K562 (cell line): Measurements from ENCODE around the gene PPP1CA. TPM values are rescaled to one million over a fixed set of nuclear protein-coding genes. Genes with fewer than 3 reads are reported as not detected.

ENCODE experiments used
- ATAC-seq: fragments of 200-7000 bp; cut with Tn5 transposase; 3 replicates; pipeline ENCODE4 v1.9.1; 2020; ENCODE audit warnings: moderate library complexity
- BruUV-seq: library from RNA; stranded (reverse); fragments of 400-500 nt; replicated peaks from 2 replicates; lab custom pipeline; 2021; lab: Mats Ljungman, UMichigan
- CTCF ChIA-PET: fragments of 300-600 bp; formaldehyde crosslinking; extraction: SDS; loops from one replicate; lab custom pipeline; 2021; ENCODE audit warnings: low intra/inter-chr PET ratio; lab: Yijun Ruan, JAX
- POLR2A ChIA-PET: fragments of 300-600, 350-650 bp; sonication (Branson Sonifier 250); formaldehyde crosslinking; extraction: SDS; loops from one replicate; lab custom pipeline; 2021; ENCODE audit warnings: antibody characterized with exemption, inconsistent platforms; lab: Yijun Ruan, JAX
- DNase-seq, 4 experiments: peaks; one replicate each; pipeline versions ENCODE4 v3.0.0 to v3.0.0-alpha.2; 2011 to 2018; ENCODE audit warnings: low spot score in 3 of 4, mixed read lengths in 3 of 4; ENCODE audit errors: extremely low read depth in 1 of 4
- FAIRE-seq: peaks from 2 replicates; lab custom pipeline; 2011; peaks lifted over from hg19 to GRCh38; lab: Jason Lieb, UNC
- H2AFZ ChIP-seq: 2 replicates; pipeline ENCODE4 v1.6.0; 2011; ENCODE audit warnings: low read depth, low read length, control low read depth, inconsistent platforms
- H3K27ac ChIP-seq: fragments of 200-600 bp; 3 replicates; pipeline ENCODE4 v1.8.0; 2011; ENCODE audit warnings: low read depth, mild to moderate bottlenecking, control low read depth, inconsistent platforms, low read length, moderate library complexity, mixed read lengths; ENCODE audit errors: extremely low read depth
- H3K27me3 ChIP-seq, 2 experiments: fragments of 300-600 bp in 1 of 2; 2 replicates in 1 of 2; 3 replicates in 1 of 2; pipeline versions ENCODE4 v1.6.0 to v1.8.0; 2011; ENCODE audit warnings: inconsistent platforms in 2 of 2, low read length in 2 of 2, mild to moderate bottlenecking in 1 of 2, mixed read lengths in 1 of 2, moderate library complexity in 1 of 2; ENCODE audit not compliant: control insufficient read depth in 2 of 2, insufficient read depth in 2 of 2
- H3K36me3 ChIP-seq: fragments of 300-600 bp; 3 replicates; pipeline ENCODE4 v1.8.0; 2011; ENCODE audit warnings: mild to moderate bottlenecking, low read length, inconsistent platforms; ENCODE audit not compliant: control insufficient read depth, insufficient read depth
- H3K4me1 ChIP-seq, 2 experiments: fragments of 200-600 bp in 1 of 2; replicated peaks in 1 of 2; 2 replicates in 1 of 2; 3 replicates in 1 of 2; pipeline versions ENCODE4 v1.5.1 to v1.8.0; 2011; ENCODE audit warnings: inconsistent platforms in 2 of 2, low read length in 2 of 2, mild to moderate bottlenecking in 1 of 2, mixed read lengths in 1 of 2, moderate library complexity in 1 of 2; ENCODE audit not compliant: control insufficient read depth in 2 of 2, insufficient read depth in 2 of 2
- H3K4me2 ChIP-seq: 2 replicates; pipeline ENCODE4 v1.6.1; 2011; ENCODE audit warnings: low read length, control low read depth, inconsistent platforms, mixed read lengths; ENCODE audit not compliant: insufficient read depth
- H3K4me3 ChIP-seq: fragments of 200-600 bp; sonication (generic), shearing (Covaris generic); 2 replicates; pipeline ENCODE4 v1.5.1; 2016; ENCODE audit warnings: control low read depth, inconsistent platforms
- H3K79me2 ChIP-seq: fragments of 200-600 bp; 3 replicates; pipeline ENCODE4 v1.8.0; 2011; ENCODE audit warnings: low read length, inconsistent platforms; ENCODE audit not compliant: control insufficient read depth, insufficient read depth
- H3K9ac ChIP-seq, 2 experiments: 2 replicates each; pipeline versions ENCODE4 v1.6.0 to v1.6.1; 2011; ENCODE audit warnings: low read depth in 2 of 2, low read length in 2 of 2, control low read depth in 1 of 2, inconsistent platforms in 1 of 2, mild to moderate bottlenecking in 1 of 2, mixed read lengths in 1 of 2; ENCODE audit not compliant: insufficient read depth in 1 of 2
- H3K9me1 ChIP-seq: one replicate; pipeline ENCODE4 v1.6.0; 2011; ENCODE audit warnings: inconsistent platforms, mild to moderate bottlenecking, low read length, moderate library complexity; ENCODE audit not compliant: control insufficient read depth, insufficient read depth
- H3K9me3 ChIP-seq: replicated peaks from 2 replicates; pipeline ENCODE4 v1.5.1; 2011; ENCODE audit warnings: low read depth, low read length, inconsistent platforms; ENCODE audit not compliant: control insufficient read depth, insufficient read depth
- H4K20me1 ChIP-seq: replicated peaks from 2 replicates; pipeline ENCODE4 v1.6.1; 2011; ENCODE audit warnings: low read length, inconsistent platforms, mixed read lengths; ENCODE audit not compliant: control insufficient read depth, insufficient read depth
- CLOCK ChIP-seq: fragments of 250-450 bp; sonication (Bioruptor Pico); IDR thresholded peaks from 2 replicates; pipeline ENCODE4 v1.4.0; 2020; ENCODE audit warnings: mild to moderate bottlenecking, moderate library complexity, borderline replicate concordance
- DMBX1 ChIP-seq: fragments of 250-450 bp; sonication (Bioruptor Pico); IDR thresholded peaks from 2 replicates; pipeline ENCODE4 v1.8.0; 2022; ENCODE audit warnings: inconsistent platforms, mild to moderate bottlenecking, moderate library complexity, borderline replicate concordance
- ELF1 ChIP-seq: fragments of 200-800 bp; sonication (Bioruptor generic); IDR thresholded peaks from 2 replicates; pipeline ENCODE4 v1.6.1; 2016; ENCODE audit warnings: missing genetic modification characterization, missing compliant biosample characterization
- GABPB2 ChIP-seq: fragments of 250-450 bp; sonication (Bioruptor Pico); conservative IDR thresholded peaks from 2 replicates; pipeline ENCODE4 v1.5.1; 2021; ENCODE audit warnings: mild to moderate bottlenecking
- KLF13 ChIP-seq: fragments of 450-650 bp; IDR thresholded peaks from 2 replicates; pipeline ENCODE4 v1.6.1; 2016; ENCODE audit warnings: missing genetic modification characterization, low read depth, mild to moderate bottlenecking, missing compliant biosample characterization, moderate library complexity, borderline replicate concordance
- SLC30A9 ChIP-seq: fragments of 250-450 bp; sonication (Bioruptor Pico); IDR thresholded peaks from 2 replicates; pipeline ENCODE4 v1.8.0; 2022; ENCODE audit warnings: mild to moderate bottlenecking, moderate library complexity
- SREBF2 ChIP-seq: sonication (generic); formaldehyde crosslinking; IDR thresholded peaks from 2 replicates; pipeline ENCODE4 v1.4.0; 2020; ENCODE audit warnings: mild to moderate bottlenecking, missing genetic modification reagents
- TBP ChIP-seq: optimal IDR thresholded peaks from 2 replicates; pipeline ENCODE3; 2011; ENCODE audit warnings: low read depth, low read length, improper control_type of control experiment
- ZMIZ1 ChIP-seq, 2 experiments: fragments of 150-350 bp in 1 of 2; IDR thresholded peaks; 2 replicates each; pipeline ENCODE4 v1.6.1; 2012 to 2016; ENCODE audit warnings: low read depth in 2 of 2, low read length in 2 of 2, mild to moderate bottlenecking in 1 of 2, moderate library complexity in 1 of 2
- ZNF280A ChIP-seq: fragments of 450-650 bp; IDR thresholded peaks from 2 replicates; pipeline ENCODE4 v1.6.1; 2018; ENCODE audit warnings: mild to moderate bottlenecking, low read depth; ENCODE audit not compliant: partially characterized antibody
- ZNF436 ChIP-seq: fragments of 250-450, 450-650 bp; sonication (Bioruptor Pico); formaldehyde crosslinking; IDR thresholded peaks from 2 replicates; pipeline ENCODE4 v1.7.0; 2020; ENCODE audit warnings: mild to moderate bottlenecking
- ZZZ3 ChIP-seq: fragments of 450-650 bp; IDR thresholded peaks from 2 replicates; pipeline ENCODE4 v1.6.1; 2016; ENCODE audit warnings: antibody characterized with exemption, mild to moderate bottlenecking, moderate library complexity
- WGBS: fragments of 100-300 bp; shearing (Covaris generic); methylation state at CpG from one replicate; pipeline ENCODE4 v1.1.6; 2016; ENCODE audit warnings: low coverage, mixed read lengths; ENCODE audit not compliant: insufficient coverage; ENCODE audit errors: missing lambda C conversion rate; 5-methylcytosine and 5-hydroxymethylcytosine counted together
- in situ Hi-C: fragments of 300-500 bp; cut with MboI; formaldehyde crosslinking; loops from 4 replicates; pipeline ENCODE4 v1.15.0; 2018; ENCODE audit warnings: inconsistent platforms, mixed read lengths
- intact Hi-C: fragments of 100-400 bp; cut with micrococcal nuclease; formaldehyde crosslinking; loops from 2 replicates; pipeline ENCODE4 v1.14.2; 2022
- polyA plus RNA-seq, 8 experiments: library from polyadenylated mRNA; depleted of rRNA in 4 of 8; stranded (reverse) in 5 of 8; unstranded in 3 of 8; fragments of >200 nt; fragmentation: Nextera tagmentation in 2 of 8; fragmentation: Illumina TruSeq in 1 of 8; extraction: Ambion mirVana in 2 of 8; extraction: Trizol in 1 of 8; gene quantifications; 2 replicates each; pipeline versions ENCODE4 v1.2.1 to v1.2.3, GENCODE V29; 2011 to 2014; ENCODE audit warnings: inconsistent platforms in 1 of 8, missing spikeins in 1 of 8
- total RNA-seq, 7 experiments: library from RNA; depleted of rRNA in 6 of 7; stranded (reverse); fragments of >200 nt in 6 of 7; fragmentation: Illumina TruSeq in 2 of 7; extraction: Trizol in 2 of 7; gene quantifications; 2 replicates each; pipeline versions ENCODE4 v1.2.1 to v1.2.3, GENCODE V29; 2011 to 2021; ENCODE audit warnings: low replicate concordance in 1 of 7

The PPP1CA gene
- total and polyA plus RNA-seq, 9 of the 15 experiments (the other 6 are each of a cell fraction or from before 2014, with no cell fraction given): 18.2 to 242 (median 188) TPM

- in situ Hi-C loops: no loop called here
- Histone ChIP-seq H3K9me3 (no peaks in the 10 kb centered on the region), H3K9ac (peak overlapping the region in 1 of 2 experiments; percentile 73; a peak in 1 of 4 replicates), H4K20me1 (no peaks in the 10 kb centered on the region), H3K27me3 (no peaks in the 10 kb centered on the region), H3K4me1 (peaks cover 18 to 91% of the 10 kb centered on the region in 2 experiments), H3K36me3 (peaks cover 68% of the 10 kb centered on the region; the same call in 2 of the 3 replicates), H2AFZ (no peak overlapping the region), H3K4me3 (no peak overlapping the region), H3K27ac (0 out of 3 replicates have a peak overlapping the region, but pooled peaks have one; percentile 28), H3K4me2 (no peak overlapping the region), H3K79me2 (peaks cover 8% of the 10 kb centered on the region), H3K9me1 (peaks cover 4% of the 10 kb centered on the region)
- DNase-seq (no peak), ATAC-seq (no peak), FAIRE-seq (no peak)
- CTCF ChIA-PET: no interaction called here
- intact Hi-C loops: no loop called here
- POLR2A ChIA-PET: interaction anchor here (0.5 to 3.0 kb wide), 10 partner anchors 8 to 512 kb away, joined by 3 to 21 read pairs (median 3); partner anchors contain the start of gene RPS6KB2
- no TSS peak for BruUV-seq
- 87% methylated on average over 22 of the region's 31 CpGs for WGBS
- TF ChIP-seq SREBF2 (CRISPR knock-in tag) (no peak), ZNF280A (no peak), ZMIZ1 (IDR thresholded peaks at IDR 0.05; ENCODE audit: low read depth in 2 of 2, low read length in 2 of 2) (no peak), ELF1 (no peak), GABPB2 (CRISPR knock-in tag) (no peak), DMBX1 (no peak), TBP (no peak), SLC30A9 (no peak), KLF13 (tag) (no peak), CLOCK (CRISPR knock-in tag) (no peak), ZNF436 (CRISPR knock-in tag) (no peak), ZZZ3 (no peak)
Observed at GRCh38 chr11:67439321-67440228, 37.9 kb upstream of the PPP1CA start.
